GM12873 (cell line): ENCODE data around the gene PANX2.

Experiments
- TF ChIP-seq, protein P1 (sequence below): IDR thresholded peaks from 2 replicates; pipeline ENCODE4 v1.5.1; 2012; ENCODE audit warnings: low read depth, mild to moderate bottlenecking, moderate library complexity, low read length, control low read depth; ENCODE audit not compliant: insufficient read depth; ENCODE audit errors: missing control alignments

The PANX2 gene

DNA sequence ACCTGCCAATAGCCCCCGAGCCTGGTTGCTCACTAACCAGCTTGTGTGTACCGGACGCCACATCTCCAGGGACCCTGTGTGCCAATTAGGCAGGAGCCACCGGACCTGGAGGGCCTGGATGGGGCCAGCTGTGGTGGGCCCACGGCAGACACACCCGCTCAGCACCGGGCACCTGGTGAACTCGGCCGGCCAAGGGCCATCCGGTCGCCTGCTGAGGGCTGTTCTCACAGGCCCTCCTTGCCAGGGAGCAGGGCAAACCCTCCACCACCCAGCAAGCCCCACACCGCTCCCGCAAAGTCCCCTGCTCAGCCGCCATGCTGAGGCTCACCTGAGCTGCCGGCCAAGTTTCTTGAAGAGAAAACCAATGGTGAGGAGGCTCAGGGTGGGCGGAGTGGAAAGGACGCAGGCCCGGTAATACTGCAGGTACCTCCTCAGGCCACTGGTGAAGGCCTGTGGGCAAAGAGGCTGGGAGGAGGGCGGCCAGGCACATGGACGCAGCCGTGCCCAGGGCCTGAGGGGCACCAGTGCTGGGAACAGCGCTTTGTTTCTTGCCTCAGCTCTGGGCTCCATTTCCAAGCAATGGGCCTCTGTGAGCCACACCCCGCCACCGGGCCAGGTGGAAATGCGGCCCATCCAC is 57.2 kb downstream of the PANX2 start:
- TF ChIP-seq, protein P1, sequence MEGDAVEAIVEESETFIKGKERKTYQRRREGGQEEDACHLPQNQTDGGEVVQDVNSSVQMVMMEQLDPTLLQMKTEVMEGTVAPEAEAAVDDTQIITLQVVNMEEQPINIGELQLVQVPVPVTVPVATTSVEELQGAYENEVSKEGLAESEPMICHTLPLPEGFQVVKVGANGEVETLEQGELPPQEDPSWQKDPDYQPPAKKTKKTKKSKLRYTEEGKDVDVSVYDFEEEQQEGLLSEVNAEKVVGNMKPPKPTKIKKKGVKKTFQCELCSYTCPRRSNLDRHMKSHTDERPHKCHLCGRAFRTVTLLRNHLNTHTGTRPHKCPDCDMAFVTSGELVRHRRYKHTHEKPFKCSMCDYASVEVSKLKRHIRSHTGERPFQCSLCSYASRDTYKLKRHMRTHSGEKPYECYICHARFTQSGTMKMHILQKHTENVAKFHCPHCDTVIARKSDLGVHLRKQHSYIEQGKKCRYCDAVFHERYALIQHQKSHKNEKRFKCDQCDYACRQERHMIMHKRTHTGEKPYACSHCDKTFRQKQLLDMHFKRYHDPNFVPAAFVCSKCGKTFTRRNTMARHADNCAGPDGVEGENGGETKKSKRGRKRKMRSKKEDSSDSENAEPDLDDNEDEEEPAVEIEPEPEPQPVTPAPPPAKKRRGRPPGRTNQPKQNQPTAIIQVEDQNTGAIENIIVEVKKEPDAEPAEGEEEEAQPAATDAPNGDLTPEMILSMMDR = no peak

DNA sequence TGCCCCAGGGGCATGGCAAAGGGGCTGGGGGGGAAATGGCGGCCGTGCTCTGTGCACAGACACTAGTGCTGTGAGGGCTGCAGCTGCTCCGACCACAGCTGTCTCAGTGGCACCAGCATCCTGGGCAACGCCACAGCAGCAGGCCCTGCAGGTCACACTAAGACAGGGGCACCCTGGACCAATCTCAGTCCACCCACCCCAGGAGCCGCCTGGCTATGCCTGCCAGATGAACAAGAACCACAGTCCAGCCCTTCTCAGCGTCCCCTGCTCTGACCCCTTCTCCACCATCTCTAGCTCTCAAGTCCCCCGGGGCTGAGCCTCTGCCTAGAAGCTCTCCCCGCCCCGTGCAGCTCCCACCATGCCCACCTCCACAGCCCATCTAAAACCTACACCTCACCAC is 57.8 kb downstream of the PANX2 start:
- TF ChIP-seq, protein P1 = no peak

DNA sequence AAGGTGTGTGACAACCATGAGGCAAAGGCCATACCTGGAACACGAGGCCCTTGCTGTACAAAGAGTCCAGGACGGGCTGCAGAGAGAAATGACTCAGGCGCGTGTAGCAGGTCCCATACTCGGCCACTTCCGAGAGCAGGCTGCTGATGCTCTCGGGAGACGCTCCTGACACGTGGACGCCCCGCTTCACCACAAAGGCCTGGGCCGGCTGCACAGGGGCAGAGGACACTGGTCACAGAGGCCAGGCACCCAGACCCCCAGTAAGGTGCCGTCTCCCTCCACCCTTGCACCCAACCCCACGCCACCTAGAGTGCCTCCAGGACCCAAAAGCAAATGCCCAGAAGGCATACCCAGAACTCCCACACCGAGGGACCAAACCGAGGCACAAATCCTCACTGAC is 58.8 kb downstream of the PANX2 start:
- TF ChIP-seq, protein P1 = no peak
